Trophoblast cell (in vitro differentiated cells and primary cell): ENCODE measurements around the gene CARS1.

ENCODE experiments used
- DNase-seq, 2 donors: peaks; one replicate each; pipeline ENCODE4 v3.0.0-alpha.2; 2016
- H2AFZ ChIP-seq: 2 replicates; pipeline ENCODE4 v1.6.1; 2013; ENCODE audit warnings: low read length, moderate library complexity, mild to moderate bottlenecking; ENCODE audit not compliant: insufficient read depth, poor library complexity
- H2AK5ac ChIP-seq: 2 replicates; pipeline ENCODE4 v1.6.1; 2013; ENCODE audit warnings: mild to moderate bottlenecking, low read length
- H2BK120ac ChIP-seq: 2 replicates; pipeline ENCODE4 v1.6.1; 2013; ENCODE audit warnings: low read length, mild to moderate bottlenecking, moderate library complexity; ENCODE audit not compliant: insufficient read depth, poor library complexity
- H2BK12ac ChIP-seq: 2 replicates; pipeline ENCODE4 v1.6.1; 2013; ENCODE audit warnings: mild to moderate bottlenecking, low read length, moderate library complexity
- H2BK5ac ChIP-seq: 2 replicates; pipeline ENCODE4 v1.6.1; 2013; ENCODE audit warnings: low read length, low read depth, moderate library complexity, mild to moderate bottlenecking; ENCODE audit not compliant: poor library complexity
- H3K14ac ChIP-seq: 2 replicates; pipeline ENCODE4 v1.6.1; 2013; ENCODE audit warnings: mild to moderate bottlenecking, low read length
- H3K18ac ChIP-seq: 2 replicates; pipeline ENCODE4 v1.6.1; 2013; ENCODE audit warnings: mild to moderate bottlenecking, low read length
- H3K23ac ChIP-seq: 2 replicates; pipeline ENCODE4 v1.6.1; 2013; ENCODE audit warnings: low read length
- H3K27ac ChIP-seq: 2 replicates; pipeline ENCODE4 v1.5.1; 2013; ENCODE audit warnings: low read depth, mild to moderate bottlenecking, inconsistent platforms, low read length, moderate library complexity
- H3K27me3 ChIP-seq: 2 replicates; pipeline ENCODE4 v1.6.1; 2013; ENCODE audit warnings: inconsistent platforms, mild to moderate bottlenecking, low read length, moderate library complexity; ENCODE audit not compliant: insufficient read depth
- H3K36me3 ChIP-seq, 2 experiments: 1 replicate in 1 of 2; 2 replicates in 1 of 2; pipeline ENCODE4 v1.6.1; 2013; ENCODE audit warnings: low read length in 2 of 2, mild to moderate bottlenecking in 2 of 2, moderate library complexity in 1 of 2; ENCODE audit not compliant: insufficient read depth in 2 of 2, control insufficient read depth in 1 of 2
- H3K4ac ChIP-seq: 2 replicates; pipeline ENCODE4 v1.6.1; 2013; ENCODE audit warnings: low read depth, mild to moderate bottlenecking, low read length, moderate library complexity
- H3K4me1 ChIP-seq, 2 experiments: 1 replicate in 1 of 2; 2 replicates in 1 of 2; pipeline ENCODE4 v1.6.1; 2013; ENCODE audit warnings: low read length in 2 of 2, mild to moderate bottlenecking in 2 of 2, moderate library complexity in 1 of 2; ENCODE audit not compliant: insufficient read depth in 2 of 2, control insufficient read depth in 1 of 2
- H3K4me2 ChIP-seq: 2 replicates; pipeline ENCODE4 v1.6.1; 2013; ENCODE audit warnings: inconsistent platforms, mild to moderate bottlenecking, low read length, moderate library complexity
- H3K4me3 ChIP-seq: 2 replicates; pipeline ENCODE4 v1.5.1; 2013; ENCODE audit warnings: mild to moderate bottlenecking, low read depth, low read length, inconsistent platforms
- H3K79me1 ChIP-seq: one replicate; pipeline ENCODE4 v1.6.1; 2013; ENCODE audit warnings: low read length
- H3K79me2 ChIP-seq: 2 replicates; pipeline ENCODE4 v1.6.1; 2013; ENCODE audit warnings: low read length, mild to moderate bottlenecking; ENCODE audit not compliant: control insufficient read depth, insufficient read depth, poor library complexity
- H3K9ac ChIP-seq: 2 replicates; pipeline ENCODE4 v1.6.1; 2013; ENCODE audit warnings: mild to moderate bottlenecking, low read length
- H3K9me3 ChIP-seq: 2 replicates; pipeline ENCODE4 v1.6.1; 2013; ENCODE audit warnings: low read depth, mild to moderate bottlenecking, control low read depth, inconsistent platforms, low read length; ENCODE audit not compliant: insufficient read depth
- H4K12ac ChIP-seq: 2 replicates; pipeline ENCODE4 v1.6.1; 2013; ENCODE audit warnings: low read depth, mild to moderate bottlenecking, low read length, moderate library complexity
- H4K8ac ChIP-seq: 2 replicates; pipeline ENCODE4 v1.6.1; 2013; ENCODE audit warnings: low read depth, mild to moderate bottlenecking, low read length, moderate library complexity
- H4K91ac ChIP-seq: one replicate; pipeline ENCODE4 v1.6.1; 2013; ENCODE audit warnings: low read depth, mild to moderate bottlenecking, low read length, moderate library complexity
- WGBS: extraction: QIAGEN DNeasy Blood & Tissue Kit; methylation state at CpG from one replicate; pipeline ENCODE4 v1.1.7; 2013; ENCODE audit warnings: missing lambda C conversion rate; ENCODE audit not compliant: insufficient read length, insufficient coverage; ENCODE audit errors: extremely low coverage; 5-methylcytosine and 5-hydroxymethylcytosine counted together

The CARS1 gene

GRCh38 chr11:2963761-2964160 is 93.5 kb downstream of the CARS1 start:
- Histone ChIP-seq H2AFZ (no peak overlapping the region), H3K9me3 (no peaks in the 10 kb centered on the region), H2BK120ac (no peak overlapping the region), H3K9ac (no peak overlapping the region), H3K27ac (no peak overlapping the region), H2BK12ac (no peak overlapping the region), H3K27me3 (no peaks in the 10 kb centered on the region), H3K79me1 (no peaks in the 10 kb centered on the region), H3K79me2 (no peaks in the 10 kb centered on the region), H3K4me2 (no peak overlapping the region), H3K4me3 (no peak overlapping the region), H3K36me3 (peaks cover 48 to 71% of the 10 kb centered on the region in 2 experiments), H3K4ac (no peak overlapping the region), H2AK5ac (no peak overlapping the region), H2BK5ac (no peak overlapping the region), H3K4me1 (no peaks in the 10 kb centered on the region), H4K8ac (no peak overlapping the region), H3K18ac (no peak overlapping the region), H4K91ac (no peak overlapping the region), H3K23ac (no peak overlapping the region), H3K14ac (no peak overlapping the region), H4K12ac (no peak overlapping the region)
- no CpG with 5 or more reads among the region's 6 CpGs for WGBS
- no peak for DNase-seq

DNA sequence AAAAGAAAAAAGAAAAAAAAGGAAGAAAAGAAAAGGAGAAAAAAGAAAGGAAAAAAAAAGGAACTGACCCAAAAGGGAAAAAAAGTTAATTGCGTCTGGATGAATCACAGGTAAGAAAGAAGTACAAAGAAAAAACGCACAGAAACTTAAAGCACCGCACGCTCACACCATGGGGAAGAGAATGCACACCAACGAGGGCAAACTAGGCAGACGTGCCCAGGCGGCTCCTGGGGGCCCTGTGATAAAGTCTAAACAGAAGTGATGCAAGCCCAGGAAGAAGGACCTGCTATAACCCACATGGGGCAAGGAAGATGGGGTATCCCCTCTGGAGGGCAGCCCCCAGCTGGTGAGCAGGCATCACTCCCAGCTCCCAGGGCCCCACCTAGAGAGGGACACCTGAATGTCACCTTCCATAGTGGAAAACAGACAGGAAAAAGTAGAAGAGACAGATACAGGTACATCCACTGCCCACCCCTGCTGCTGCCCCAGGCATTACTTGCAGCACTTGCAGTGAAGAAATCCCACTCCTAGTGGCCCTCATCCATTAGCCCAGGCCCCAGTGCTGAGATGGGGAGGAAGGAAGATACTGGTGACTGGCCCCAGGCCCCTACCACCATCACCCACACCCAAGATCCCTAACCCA is 94.0 kb downstream of the CARS1 start:
- Histone ChIP-seq H3K27ac (no peak overlapping the region), H3K9me3 (no peaks in the 10 kb centered on the region), H3K23ac (no peak overlapping the region), H3K36me3 (peaks cover 48 to 72% of the 10 kb centered on the region in 2 experiments), H4K8ac (no peak overlapping the region), H3K18ac (no peak overlapping the region), H3K27me3 (no peaks in the 10 kb centered on the region), H2AK5ac (no peak overlapping the region), H4K12ac (no peak overlapping the region), H3K14ac (no peak overlapping the region), H4K91ac (no peak overlapping the region), H3K79me1 (no peaks in the 10 kb centered on the region), H3K79me2 (no peaks in the 10 kb centered on the region), H3K4me2 (no peak overlapping the region), H3K4me1 (no peaks in the 10 kb centered on the region), H3K4me3 (no peak overlapping the region), H3K4ac (no peak overlapping the region), H2BK120ac (no peak overlapping the region), H3K9ac (no peak overlapping the region), H2AFZ (no peak overlapping the region), H2BK5ac (no peak overlapping the region), H2BK12ac (no peak overlapping the region)
- no CpG with 5 or more reads among the region's 7 CpGs for WGBS
- DNase-seq: peak; percentile 45 to 60

- H3K27me3 ChIP-seq: no peaks in the 10 kb centered on the region
- no peak overlapping the region for H2BK5ac ChIP-seq
- no peak overlapping the region for H4K8ac ChIP-seq
- peaks cover 45 to 69% of the 10 kb centered on the region in 2 experiments for H3K36me3 ChIP-seq
- H2BK12ac ChIP-seq: no peak overlapping the region
- WGBS: no CpG with 5 or more reads among the region's 5 CpGs
- H3K18ac ChIP-seq: no peak overlapping the region
- no peaks in the 10 kb centered on the region for H3K9me3 ChIP-seq
- no peak overlapping the region for H3K9ac ChIP-seq
- H2BK120ac ChIP-seq: no peak overlapping the region
- no peak overlapping the region for H3K4ac ChIP-seq
- H3K14ac ChIP-seq: no peak overlapping the region
- H3K4me2 ChIP-seq: no peak overlapping the region
- H2AK5ac ChIP-seq: no peak overlapping the region
- DNase-seq: no peak
- H3K23ac ChIP-seq: no peak overlapping the region
- H2AFZ ChIP-seq: no peak overlapping the region
- no peak overlapping the region for H4K91ac ChIP-seq
- H3K4me3 ChIP-seq: no peak overlapping the region
- H4K12ac ChIP-seq: no peak overlapping the region
- H3K79me1 ChIP-seq: no peaks in the 10 kb centered on the region
- H3K79me2 ChIP-seq: no peaks in the 10 kb centered on the region
- no peaks in the 10 kb centered on the region for H3K4me1 ChIP-seq
- H3K27ac ChIP-seq: no peak overlapping the region
These were observed 96.1 kb downstream of the CARS1 start for GRCh38 chr11:2961080-2961479.

DNA sequence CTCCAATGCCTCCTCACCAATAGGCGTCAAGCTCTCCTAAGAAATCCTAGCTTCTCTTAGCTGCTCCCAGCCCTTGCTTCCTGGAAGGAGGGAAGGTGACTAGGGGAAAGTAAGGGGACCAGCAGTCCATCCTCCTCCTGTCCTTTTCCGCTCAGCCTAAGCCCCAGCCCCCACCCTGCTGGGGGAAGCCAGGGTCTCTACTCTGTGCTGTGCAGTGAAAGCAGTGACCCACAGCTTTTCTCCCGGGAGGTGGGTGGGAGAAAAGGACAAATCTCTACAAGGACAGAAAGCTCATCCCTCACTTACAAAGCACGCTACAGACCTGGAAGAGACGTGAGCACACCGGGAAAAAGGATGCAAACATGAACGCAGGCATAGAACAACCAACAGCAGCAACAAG is 97.1 kb downstream of the CARS1 start:
- no peaks in the 10 kb centered on the region for H3K4me1 ChIP-seq
- no peak for DNase-seq

More for the DNA sequence above, 97.1 kb downstream of the CARS1 start:
- Histone ChIP-seq H3K36me3 (peaks cover 48 to 68% of the 10 kb centered on the region in 2 experiments), H2BK120ac (no peak overlapping the region), H3K27me3 (no peaks in the 10 kb centered on the region), H3K79me2 (no peaks in the 10 kb centered on the region), H4K8ac (no peak overlapping the region), H3K9ac (no peak overlapping the region), H3K27ac (no peak overlapping the region), H4K12ac (no peak overlapping the region), H3K14ac (no peak overlapping the region), H2AK5ac (no peak overlapping the region), H2BK12ac (no peak overlapping the region), H3K18ac (no peak overlapping the region), H3K9me3 (no peaks in the 10 kb centered on the region), H3K4me2 (no peak overlapping the region), H3K4ac (no peak overlapping the region), H4K91ac (no peak overlapping the region), H2BK5ac (no peak overlapping the region), H3K79me1 (no peaks in the 10 kb centered on the region), H3K23ac (no peak overlapping the region), H3K4me3 (peak overlapping the region; percentile 3), H2AFZ (no peak overlapping the region)
- no CpG with 5 or more reads among the region's 7 CpGs for WGBS
